ENCODE measurements around the gene EPHA10.
"Not testable (repeated sequence)": the region's sequence is repeated elsewhere in the genome, so short reads cannot be mapped to it uniquely, and the experiment has no call there.

The EPHA10 gene

GRCh38 chr1:37717631-37718030 is 47.3 kb downstream of the EPHA10 start:
- no peak for DNase-seq (ENCODE audit: low read depth in 1 of 2, low spot score in 1 of 2)

- DNase-seq (ENCODE audit: low read depth in 1 of 2, low spot score in 1 of 2) = no peak
Observed at GRCh38 chr1:37716321-37716720, 48.6 kb downstream of the EPHA10 start.

DNA sequence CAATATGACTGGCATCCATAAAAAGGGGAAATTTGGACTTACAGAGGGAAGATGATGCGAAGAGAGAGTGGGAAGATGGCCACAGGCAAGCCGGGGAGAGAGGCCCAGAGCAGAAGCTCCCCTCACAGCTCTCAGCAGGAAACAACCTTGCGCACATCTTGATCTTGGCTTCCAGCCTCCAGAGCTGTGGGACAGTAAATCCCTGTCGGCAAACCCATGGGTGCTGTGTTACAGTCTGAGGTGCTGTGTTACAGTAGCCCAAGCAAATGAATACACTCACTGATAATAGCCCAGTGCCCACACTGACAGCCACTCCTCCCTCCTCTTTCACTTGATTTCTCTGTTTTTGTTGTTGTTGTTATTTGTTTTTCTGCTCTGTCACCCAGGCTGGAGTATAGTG is 50.2 kb downstream of the EPHA10 start:
- no peak for DNase-seq (ENCODE audit: low read depth in 1 of 2, low spot score in 1 of 2)

DNA sequence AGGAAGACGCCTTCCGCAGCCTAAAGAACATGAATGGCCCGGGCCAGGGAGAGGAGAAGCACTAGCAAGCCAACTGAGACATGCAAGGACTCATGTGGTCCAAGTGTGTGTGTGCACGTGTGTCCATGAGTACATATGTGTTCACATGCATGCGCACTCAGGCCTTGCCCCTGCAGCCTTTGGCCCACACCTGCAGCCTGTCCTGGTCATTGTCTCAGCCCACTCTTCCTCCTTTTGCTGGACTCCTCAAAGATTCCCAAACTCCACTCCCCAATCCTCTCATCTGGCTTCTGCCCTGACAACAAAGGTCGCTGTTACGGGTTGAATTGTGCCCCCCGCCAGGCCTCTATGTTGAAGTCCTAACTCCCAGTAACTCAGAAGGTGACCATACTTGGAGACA is 50.7 kb downstream of the EPHA10 start:
- no peak for DNase-seq (ENCODE audit: low read depth in 1 of 2, low spot score in 1 of 2)

DNA sequence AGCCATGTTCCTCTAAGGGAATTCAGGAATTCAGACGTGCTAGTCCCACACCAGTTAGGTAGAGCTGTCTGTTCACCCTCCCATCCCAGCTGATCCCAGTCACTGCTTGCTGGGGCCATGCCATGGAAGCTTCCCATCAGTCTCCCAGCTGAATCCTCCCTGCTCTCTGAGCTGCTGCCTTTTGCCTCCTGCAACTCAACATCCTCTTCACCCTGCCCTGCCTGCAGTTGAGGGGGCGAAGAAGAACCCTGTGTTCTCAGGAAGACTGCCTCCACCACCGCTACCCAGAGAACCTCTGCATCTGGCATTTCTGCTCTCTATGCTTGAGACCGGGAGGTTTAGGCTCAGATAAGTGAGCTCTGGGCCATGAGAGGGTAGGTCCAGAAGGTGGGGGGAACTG is 56.4 kb downstream of the EPHA10 start:
- DNase-seq (ENCODE audit: low read depth in 1 of 2, low spot score in 1 of 2) = no peak

GRCh38 chr1:37705399-37705798 is 59.5 kb downstream of the EPHA10 start:
- DNase-seq (ENCODE audit: low read depth in 1 of 2, low spot score in 1 of 2) = no peak

- no peak for DNase-seq (ENCODE audit: low read depth in 1 of 2, low spot score in 1 of 2)
Observed at GRCh38 chr1:37704966-37705365, 60.0 kb downstream of the EPHA10 start.

DNA sequence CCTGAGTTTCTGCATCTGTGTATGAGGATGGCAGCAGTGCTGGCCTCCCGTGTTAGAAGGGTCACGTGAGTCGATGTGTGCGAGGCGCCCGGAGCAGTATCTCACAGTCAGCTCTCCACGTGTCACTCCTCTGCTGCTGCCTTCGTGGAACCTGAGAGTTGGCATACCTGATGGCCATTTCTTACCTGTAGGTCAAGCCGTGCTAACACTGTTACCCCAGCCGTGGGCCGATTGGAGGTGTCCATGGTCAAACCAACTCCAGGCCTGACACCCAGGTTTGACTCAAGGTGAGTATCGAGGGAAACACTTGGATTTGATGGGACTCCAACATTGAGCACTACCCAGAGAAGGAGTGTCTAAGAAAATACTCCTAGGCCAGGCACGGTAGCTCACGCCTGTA is 61.9 kb downstream of the EPHA10 start:
- no peak for DNase-seq (ENCODE audit: low read depth in 1 of 2, low spot score in 1 of 2)

DNA sequence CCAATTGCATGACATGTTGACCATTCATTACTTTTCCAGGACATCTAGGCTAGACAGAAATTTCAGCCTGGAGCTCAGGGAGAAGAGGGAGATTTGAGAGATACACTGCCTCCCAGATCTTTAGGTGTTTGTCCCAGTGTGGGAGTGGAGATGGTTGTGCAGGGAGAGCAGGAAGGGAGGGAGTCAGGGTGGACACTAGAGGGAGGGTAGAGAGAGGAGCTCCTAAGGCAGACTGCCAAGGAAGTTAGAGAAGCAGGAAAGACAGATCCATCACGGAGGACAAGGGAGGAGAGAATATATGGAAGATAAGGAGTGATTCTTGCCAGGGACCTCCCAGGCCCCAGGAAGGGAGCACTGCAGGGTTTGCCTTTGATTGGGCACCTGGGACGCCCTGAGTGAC is 63.9 kb downstream of the EPHA10 start:
- no peak for DNase-seq (ENCODE audit: low read depth in 1 of 2, low spot score in 1 of 2)

GRCh38 chr1:37699147-37699546 is 65.8 kb downstream of the EPHA10 start:
- no peak for DNase-seq (ENCODE audit: low read depth in 1 of 2, low spot score in 1 of 2)

GRCh38 chr1:37697737-37698136 is 67.2 kb downstream of the EPHA10 start:
- no peak for DNase-seq (ENCODE audit: low read depth in 1 of 2, low spot score in 1 of 2)

GRCh38 chr1:37697090-37697489 is 67.8 kb downstream of the EPHA10 start:
- DNase-seq (ENCODE audit: low read depth in 1 of 2, low spot score in 1 of 2) = no peak

GRCh38 chr1:37692834-37693175 is 72.1 kb downstream of the EPHA10 start:
- no peak for DNase-seq (ENCODE audit: low read depth in 1 of 2, low spot score in 1 of 2)

DNA sequence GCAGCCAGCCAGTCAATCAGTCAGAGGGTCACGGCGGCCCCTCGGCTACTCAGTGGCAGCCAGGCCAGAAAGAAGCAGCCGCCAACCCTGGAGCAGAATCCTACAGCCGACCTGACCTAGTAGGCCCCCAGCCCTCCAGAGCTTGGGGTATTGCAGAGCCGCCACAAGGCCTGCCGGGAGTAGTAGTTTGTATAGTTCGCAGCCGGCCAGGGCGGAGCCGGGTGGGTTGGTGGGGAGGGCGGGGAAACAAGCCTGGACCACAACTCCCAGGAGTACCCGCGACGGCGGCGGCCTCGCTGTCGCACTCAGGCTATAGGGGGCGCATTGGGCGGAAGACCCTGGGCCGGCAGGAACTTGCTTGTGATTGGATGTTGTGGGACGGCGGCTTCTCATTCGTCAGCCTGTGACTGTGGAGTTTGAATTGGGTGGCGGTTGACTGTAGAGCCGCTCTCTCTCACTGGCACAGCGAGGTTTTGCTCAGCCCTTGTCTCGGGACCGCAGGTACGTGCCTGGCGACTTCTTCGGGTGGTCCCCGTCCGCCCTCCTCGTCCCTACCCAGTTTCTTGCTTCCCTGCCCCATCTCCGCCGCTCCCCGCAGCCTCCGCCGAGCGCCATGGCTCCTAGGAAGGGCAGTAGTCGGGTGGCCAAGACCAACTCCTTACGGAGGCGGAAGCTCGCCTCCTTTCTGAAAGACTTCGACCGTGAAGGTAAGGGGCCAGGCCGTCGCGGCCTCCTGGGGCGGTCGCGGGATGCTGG is 72.7 kb downstream of the EPHA10 start, which contains the start of gene CDCA8:
Gene CDCA8 (plus strand): TSS at position 439 of the 756 bp plus-strand sequence. CDS start 175 bp downstream, at position 614.
- DNase-seq (ENCODE audit: low read depth in 1 of 2, low spot score in 1 of 2) = peak; percentile 97

- DNase-seq (ENCODE audit: low read depth in 1 of 2, low spot score in 1 of 2) = no peak
Observed at GRCh38 chr1:37691497-37692077, 73.3 kb downstream of the EPHA10 start.

GRCh38 chr1:37688926-37689325 is 76.0 kb downstream of the EPHA10 start:
- DNase-seq (ENCODE audit: low read depth in 1 of 2, low spot score in 1 of 2) = no peak

DNA sequence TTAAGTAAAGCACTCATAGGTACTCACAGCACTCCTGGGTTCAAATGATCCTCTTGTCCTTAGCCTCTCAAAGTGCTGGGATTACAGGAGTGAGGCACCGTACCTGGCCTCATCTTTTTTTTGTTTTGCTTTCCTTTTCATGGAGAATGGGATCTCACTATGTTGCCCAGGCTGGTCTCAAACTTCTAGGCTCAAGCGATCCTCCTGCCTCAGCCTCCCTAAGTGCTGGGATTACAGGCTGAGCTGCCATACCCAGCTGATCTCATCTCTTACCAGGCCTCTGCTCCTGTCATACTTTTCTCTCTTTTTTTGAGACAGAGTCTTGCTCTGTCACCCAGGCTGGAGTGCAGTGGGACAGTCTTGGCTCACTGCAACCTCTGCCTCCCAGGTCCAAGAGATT is 77.2 kb downstream of the EPHA10 start:
- DNase-seq (ENCODE audit: low read depth in 1 of 2, low spot score in 1 of 2) = not testable (repeated sequence)

DNA sequence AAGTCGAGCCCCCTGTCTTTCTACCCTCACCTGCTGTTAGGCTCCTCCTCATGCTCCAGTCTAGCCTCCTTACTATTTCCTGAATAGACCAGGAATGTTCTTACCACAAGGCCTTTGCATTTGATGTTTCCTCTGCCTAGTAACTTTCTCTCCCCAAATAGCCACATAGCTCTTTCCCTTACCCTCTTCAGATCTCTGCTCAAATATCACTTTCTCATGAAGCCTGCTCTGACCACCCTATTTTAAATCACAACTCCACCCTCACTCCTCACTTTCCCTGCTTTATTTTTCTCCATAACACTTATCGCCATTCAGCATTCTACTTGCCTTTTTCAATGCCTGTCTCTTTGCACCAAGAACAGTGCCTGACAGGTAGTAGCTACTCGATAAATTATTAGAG is 79.2 kb downstream of the EPHA10 start:
- no peak for DNase-seq (ENCODE audit: low read depth in 1 of 2, low spot score in 1 of 2)

- not testable (repeated sequence) for DNase-seq (ENCODE audit: low read depth in 1 of 2, low spot score in 1 of 2)
Observed at GRCh38 chr1:37684182-37684581, 80.7 kb downstream of the EPHA10 start.

DNA sequence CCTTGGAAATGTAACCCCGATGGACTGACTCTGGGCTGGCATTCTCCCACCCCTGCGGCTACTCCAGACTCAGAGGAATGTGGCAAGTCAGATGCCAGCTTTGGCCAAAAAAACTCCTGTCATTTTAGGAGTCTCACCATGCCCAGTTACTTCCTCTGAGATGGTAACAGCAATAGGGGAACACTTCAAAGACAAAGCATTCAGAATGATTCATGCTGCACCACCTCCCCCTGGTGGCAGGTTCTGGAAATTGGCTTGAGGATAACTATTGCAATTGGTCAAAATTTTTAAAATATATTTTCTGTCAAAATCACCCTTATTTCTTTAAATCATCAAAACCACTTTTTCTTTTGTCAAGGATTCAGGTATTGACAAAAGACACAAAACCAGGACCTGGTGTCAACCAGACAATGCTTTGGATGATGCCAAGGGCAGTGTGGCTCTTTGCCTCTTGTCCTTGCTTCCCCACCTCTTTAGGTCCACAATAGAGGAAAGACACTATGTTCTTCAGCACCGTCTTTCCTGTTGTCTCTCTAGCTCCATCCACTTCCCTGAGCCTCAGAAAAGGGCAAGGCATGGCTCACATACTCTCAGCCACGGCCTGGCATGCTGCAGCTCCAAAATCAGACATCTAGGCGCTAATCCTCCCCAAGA is 82.5 kb downstream of the EPHA10 start:
- peak; percentile 56 to 69 for DNase-seq (ENCODE audit: low read depth in 1 of 2, low spot score in 1 of 2)

GRCh38 chr1:37680933-37681332 is 84.0 kb downstream of the EPHA10 start:
- no peak for DNase-seq (ENCODE audit: low read depth in 1 of 2, low spot score in 1 of 2)

DNA sequence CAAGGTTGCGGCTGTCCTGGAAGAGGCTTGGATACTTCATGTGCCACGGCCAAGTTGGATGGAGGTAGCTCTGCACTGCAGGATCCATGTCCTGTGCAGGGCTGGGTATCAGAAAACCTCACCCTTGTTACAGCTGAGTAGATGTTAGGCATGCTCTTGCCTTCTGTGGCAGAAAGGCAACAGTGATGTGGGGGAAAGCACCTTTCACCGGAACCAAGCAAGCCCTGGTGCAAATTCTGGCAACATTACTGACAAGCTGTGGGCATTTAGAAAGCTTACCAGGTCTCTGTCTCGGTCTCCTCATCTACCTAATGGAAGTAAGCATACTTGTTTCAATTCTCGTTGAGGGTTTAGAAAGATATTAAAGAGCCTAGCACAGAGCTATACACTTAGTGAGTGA is 87.1 kb downstream of the EPHA10 start:
- DNase-seq (ENCODE audit: low read depth in 1 of 2, low spot score in 1 of 2) = no peak

DNA sequence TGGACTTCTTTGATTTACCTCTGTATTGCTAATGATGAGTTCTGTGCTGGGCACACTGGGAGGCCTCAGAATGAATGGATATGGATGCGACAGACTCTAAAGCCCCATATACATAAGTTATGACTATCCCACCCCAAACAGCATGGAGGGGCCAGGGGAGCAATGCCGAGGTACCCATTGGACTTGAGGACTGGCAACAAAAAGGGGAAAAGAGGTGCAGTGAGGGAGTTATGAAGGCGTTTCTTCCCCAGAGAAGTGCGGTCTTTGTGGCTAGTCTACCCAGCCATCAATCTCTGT is 87.8 kb downstream of the EPHA10 start:
- DNase-seq (ENCODE audit: low read depth in 1 of 2, low spot score in 1 of 2) = no peak

Data from stimulated activated CD4-positive, alpha-beta T cell treated with anti-CD3 and anti-CD28 coated beads, Interleukin-15, amount 100 ng/mL, for 1 hour (primary cell).